Smooth muscle cell (in vitro differentiated cells): ENCODE results near the gene CGN. TPM values are rescaled to one million over a fixed set of nuclear protein-coding genes. Genes with fewer than 3 reads are reported as not detected.

Source experiments
- DNase-seq: peaks from one replicate; lab custom pipeline; 2025; ENCODE audit not compliant: unreplicated experiment; lab: John Stamatoyannopoulos, UW
- H2AFZ ChIP-seq: fragments of 200-600 bp; sonication (generic); 2 replicates; pipeline ENCODE4 v1.6.0; 2016; ENCODE audit warnings: antibody characterized with exemption, low read depth, mild to moderate bottlenecking
- H3F3A ChIP-seq: fragments of 200-600 bp; sonication (generic); 2 replicates; pipeline ENCODE4 v1.6.0; 2017; ENCODE audit warnings: antibody characterized with exemption, low read depth
- H3K27ac ChIP-seq: fragments of 200-600 bp; sonication (generic); 2 replicates; pipeline ENCODE4 v1.5.1; 2016; ENCODE audit warnings: low read depth, mild to moderate bottlenecking
- H3K27me3 ChIP-seq: fragments of 200-600 bp; sonication (generic); 2 replicates; pipeline ENCODE4 v1.6.1; 2016; ENCODE audit warnings: low read depth, mild to moderate bottlenecking
- H3K36me3 ChIP-seq: fragments of 200-600 bp; sonication (generic); 2 replicates; pipeline ENCODE4 v1.5.1; 2016; ENCODE audit warnings: low read depth
- H3K4me1 ChIP-seq: fragments of 200-600 bp; sonication (generic); 2 replicates; pipeline ENCODE4 v1.5.1; 2016; ENCODE audit warnings: low read depth
- H3K4me2 ChIP-seq: fragments of 200-600 bp; sonication (generic); 2 replicates; pipeline ENCODE4 v1.6.0; 2016; ENCODE audit warnings: mild to moderate bottlenecking
- H3K4me3 ChIP-seq: fragments of 200-600 bp; sonication (generic); 2 replicates; pipeline ENCODE4 v1.5.1; 2016; ENCODE audit warnings: mild to moderate bottlenecking
- H3K79me2 ChIP-seq: fragments of 200-600 bp; sonication (generic); 2 replicates; pipeline ENCODE4 v1.6.0; 2016; ENCODE audit warnings: low read depth, mild to moderate bottlenecking
- H3K9ac ChIP-seq: fragments of 200-600 bp; sonication (generic); 2 replicates; pipeline ENCODE4 v1.6.0; 2016; ENCODE audit warnings: low read depth
- H3K9me3 ChIP-seq: fragments of 200-600 bp; sonication (generic); replicated peaks from 2 replicates; pipeline ENCODE4 v1.5.1; 2016; ENCODE audit warnings: low read depth
- H4K20me1 ChIP-seq: fragments of 200-600 bp; sonication (generic); 2 replicates; pipeline ENCODE4 v1.6.0; 2016; ENCODE audit warnings: low read depth
- WGBS: methylation state at CpG from one replicate; pipeline ENCODE4 v1.1.7; 2016; ENCODE audit warnings: low lambda C conversion rate; 5-methylcytosine and 5-hydroxymethylcytosine counted together
- polyA plus RNA-seq: library from polyadenylated mRNA; unstranded; fragments of >200 nt; fragmentation: Nextera tagmentation; extraction: Ambion mirVana; gene quantifications from 2 replicates; pipeline ENCODE4 v1.2.1, GENCODE V29; 2016
- total RNA-seq: library from RNA; depleted of rRNA; stranded (reverse); fragments of >200 nt; gene quantifications from 2 replicates; pipeline ENCODE4 v1.2.3, GENCODE V29; 2014
- TF ChIP-seq, protein P1 (sequence below): fragments of 200-600 bp; sonication (generic); IDR thresholded peaks from 2 replicates; pipeline ENCODE4 v1.5.1; 2017; ENCODE audit warnings: borderline replicate concordance, mild to moderate bottlenecking, antibody characterized with exemption; ENCODE audit not compliant: insufficient read depth, poor library complexity, severe bottlenecking

CGN gene
- total and polyA plus RNA-seq, 2 experiments from 2014 or later = 0.70 to 17.0 TPM

DNA sequence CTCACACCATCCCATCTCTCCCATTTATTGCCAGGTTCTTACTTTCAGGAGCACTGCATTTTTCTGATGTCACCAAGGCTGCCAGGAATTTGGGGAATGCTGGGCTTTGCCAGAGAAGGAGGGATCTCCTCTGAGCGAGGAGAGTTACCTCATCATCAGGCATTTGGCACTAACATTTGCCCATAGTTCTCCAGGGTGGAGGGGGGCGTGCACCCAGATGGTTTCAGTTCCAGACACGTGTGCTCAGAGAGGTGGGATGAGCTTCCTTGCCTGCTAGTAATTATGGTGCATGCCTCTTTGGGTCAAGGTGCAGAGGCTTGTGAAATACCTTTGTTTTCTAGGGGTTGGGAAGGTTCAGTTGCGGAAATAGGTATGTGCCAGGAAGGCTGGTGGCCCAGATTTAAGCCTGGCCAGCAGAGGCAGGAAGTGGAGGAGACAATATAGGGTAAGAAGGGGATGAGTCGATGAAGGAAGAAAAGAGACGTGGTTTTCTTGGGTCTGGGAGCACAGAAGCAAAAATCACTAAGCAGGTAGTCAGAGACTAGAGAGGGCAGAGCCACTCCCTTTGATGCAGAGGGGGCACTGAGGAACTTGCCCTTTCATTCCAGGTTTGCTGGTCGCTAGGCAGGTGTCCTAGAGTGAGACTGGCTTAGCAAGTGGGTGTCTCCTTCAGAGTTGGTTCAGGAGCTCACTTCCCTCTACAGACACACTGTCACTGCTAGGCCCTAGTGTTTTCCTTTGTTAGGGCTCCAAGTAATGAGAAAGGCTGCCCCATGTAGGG is 36.1 kb downstream of the CGN start:
- Histone ChIP-seq H3F3A (peaks cover 6% of the 10 kb centered on the region), H3K36me3 (no peaks in the 10 kb centered on the region), H3K4me1 (peaks cover 11% of the 10 kb centered on the region), H3K27me3 (no peaks in the 10 kb centered on the region), H2AFZ (no peak overlapping the region), H3K4me2 (peak overlapping the region; percentile 66), H3K9me3 (no peaks in the 10 kb centered on the region), H3K27ac (peak overlapping the region; percentile 31), H3K4me3 (no peak overlapping the region), H4K20me1 (peaks cover 72% of the 10 kb centered on the region), H3K79me2 (peaks cover 45% of the 10 kb centered on the region), H3K9ac (no peak overlapping the region)
- TF ChIP-seq, protein P1, sequence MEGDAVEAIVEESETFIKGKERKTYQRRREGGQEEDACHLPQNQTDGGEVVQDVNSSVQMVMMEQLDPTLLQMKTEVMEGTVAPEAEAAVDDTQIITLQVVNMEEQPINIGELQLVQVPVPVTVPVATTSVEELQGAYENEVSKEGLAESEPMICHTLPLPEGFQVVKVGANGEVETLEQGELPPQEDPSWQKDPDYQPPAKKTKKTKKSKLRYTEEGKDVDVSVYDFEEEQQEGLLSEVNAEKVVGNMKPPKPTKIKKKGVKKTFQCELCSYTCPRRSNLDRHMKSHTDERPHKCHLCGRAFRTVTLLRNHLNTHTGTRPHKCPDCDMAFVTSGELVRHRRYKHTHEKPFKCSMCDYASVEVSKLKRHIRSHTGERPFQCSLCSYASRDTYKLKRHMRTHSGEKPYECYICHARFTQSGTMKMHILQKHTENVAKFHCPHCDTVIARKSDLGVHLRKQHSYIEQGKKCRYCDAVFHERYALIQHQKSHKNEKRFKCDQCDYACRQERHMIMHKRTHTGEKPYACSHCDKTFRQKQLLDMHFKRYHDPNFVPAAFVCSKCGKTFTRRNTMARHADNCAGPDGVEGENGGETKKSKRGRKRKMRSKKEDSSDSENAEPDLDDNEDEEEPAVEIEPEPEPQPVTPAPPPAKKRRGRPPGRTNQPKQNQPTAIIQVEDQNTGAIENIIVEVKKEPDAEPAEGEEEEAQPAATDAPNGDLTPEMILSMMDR = no peak
- WGBS = 30% methylated on average over 7 of the region's 7 CpGs
- no peak for DNase-seq

DNA sequence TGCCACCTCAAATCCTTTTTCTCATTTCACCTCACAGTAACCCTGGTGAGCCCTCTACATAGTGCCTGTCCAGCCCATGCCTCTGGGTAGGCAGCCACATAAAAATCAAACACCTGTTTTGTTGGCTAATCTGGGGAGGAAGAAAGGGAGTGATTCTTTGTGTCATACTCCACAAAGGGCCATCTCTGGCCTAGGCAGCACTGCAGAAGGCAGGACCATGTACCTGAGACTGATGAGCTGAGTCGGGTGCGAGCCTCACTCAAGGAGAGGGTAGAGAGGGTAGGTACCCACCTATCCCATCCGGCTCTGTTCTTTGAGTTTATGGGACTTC is 36.7 kb downstream of the CGN start:
- 96% methylated on average over 3 of the region's 3 CpGs for WGBS
- H3K9ac ChIP-seq = no peak overlapping the region
- DNase-seq = no peak

GRCh38 chr1:151549199-151549598 is 38.0 kb downstream of the CGN start:
- no peak for DNase-seq
- Histone ChIP-seq H2AFZ (no peak overlapping the region), H3K9ac (no peak overlapping the region), H4K20me1 (peaks cover 72% of the 10 kb centered on the region), H3K27ac (peak overlapping the region; percentile 54), H3K79me2 (peaks cover 46% of the 10 kb centered on the region), H3K4me1 (peaks cover 11% of the 10 kb centered on the region), H3K36me3 (no peaks in the 10 kb centered on the region), H3F3A (peaks cover 6% of the 10 kb centered on the region), H3K4me3 (no peak overlapping the region), H3K4me2 (peak overlapping the region; percentile 71), H3K27me3 (no peaks in the 10 kb centered on the region), H3K9me3 (no peaks in the 10 kb centered on the region)
- TF ChIP-seq, protein P1 = no peak
- 63% methylated on average over 2 of the region's 2 CpGs for WGBS

More for the DNA sequence above, 36.7 kb downstream of the CGN start:
- Histone ChIP-seq H3K27ac (peak overlapping the region; percentile 31), H3K79me2 (peaks cover 44% of the 10 kb centered on the region), H3K36me3 (no peaks in the 10 kb centered on the region), H3K4me2 (peak overlapping the region; percentile 66), H2AFZ (no peak overlapping the region), H3K4me1 (peaks cover 11% of the 10 kb centered on the region), H3K4me3 (no peak overlapping the region), H3K9me3 (no peaks in the 10 kb centered on the region), H4K20me1 (peaks cover 69% of the 10 kb centered on the region), H3K27me3 (no peaks in the 10 kb centered on the region), H3F3A (peaks cover 6% of the 10 kb centered on the region)
- TF ChIP-seq, protein P1 = no peak

DNA sequence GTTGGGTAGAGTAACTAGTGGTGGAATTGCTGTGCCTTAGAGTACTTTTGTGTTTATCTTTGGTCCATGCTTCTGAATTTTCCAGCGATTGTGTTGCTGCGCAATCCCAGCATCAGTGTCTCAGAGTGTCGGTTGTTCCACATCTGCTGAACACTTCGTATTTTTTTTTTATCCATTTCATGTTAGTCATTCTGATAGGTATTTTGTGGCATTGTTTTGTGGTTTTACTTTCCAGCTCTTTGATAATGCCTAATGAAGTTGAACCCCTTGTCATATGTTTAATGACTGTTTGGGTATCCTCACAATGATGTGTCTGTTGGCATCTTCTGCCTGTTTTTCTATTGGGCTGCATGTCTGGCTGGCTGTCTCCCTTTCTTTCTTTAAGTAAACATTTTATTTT is 42.5 kb downstream of the CGN start:
- H3K4me2 ChIP-seq = no peak overlapping the region
- peaks cover 82% of the 10 kb centered on the region for H4K20me1 ChIP-seq
- no peak overlapping the region for H2AFZ ChIP-seq
- H3K27me3 ChIP-seq = no peaks in the 10 kb centered on the region
- H3K27ac ChIP-seq = peak overlapping the region; percentile 55
- peaks cover 3% of the 10 kb centered on the region for H3F3A ChIP-seq
- H3K9me3 ChIP-seq = no peaks in the 10 kb centered on the region
- no peak overlapping the region for H3K4me3 ChIP-seq
- TF ChIP-seq, protein P1 = no peak
- peaks cover 56% of the 10 kb centered on the region for H3K79me2 ChIP-seq
- H3K9ac ChIP-seq = no peak overlapping the region
- no peaks in the 10 kb centered on the region for H3K36me3 ChIP-seq
- no peaks in the 10 kb centered on the region for H3K4me1 ChIP-seq
- no peak for DNase-seq
- 72% methylated on average over 4 of the region's 4 CpGs for WGBS
